Vagina (tissue), 2 donors: Measurements from ENCODE around the gene USP25.

ENCODE experiments used
- POLR2A ChIP-seq, 2 donors: fragments of 450-650 bp; IDR thresholded peaks; one replicate each; pipeline ENCODE4 v1.6.1; 2017; ENCODE audit warnings: antibody characterized with exemption in 2 of 2, mild to moderate bottlenecking in 2 of 2, moderate library complexity in 2 of 2
- POLR2AphosphoS5 ChIP-seq, 2 donors: sonication (generic); formaldehyde crosslinking; IDR thresholded peaks; one replicate each; pipeline ENCODE4 v1.9.0; 2017; ENCODE audit warnings: antibody characterized with exemption in 2 of 2, mild to moderate bottlenecking in 2 of 2, low read depth in 1 of 2; ENCODE audit not compliant: insufficient read depth in 1 of 2
- TF ChIP-seq, protein P1 (sequence below), 3 experiments: fragments of 450-650 bp in 2 of 3; fragments of 200-600 bp in 1 of 3; sonication (generic) in 1 of 3; IDR thresholded peaks; one replicate each; pipeline ENCODE4 v1.5.1; 2017 to 2019; ENCODE audit warnings: antibody characterized with exemption in 3 of 3, mild to moderate bottlenecking in 2 of 3, moderate library complexity in 2 of 3

DNA sequence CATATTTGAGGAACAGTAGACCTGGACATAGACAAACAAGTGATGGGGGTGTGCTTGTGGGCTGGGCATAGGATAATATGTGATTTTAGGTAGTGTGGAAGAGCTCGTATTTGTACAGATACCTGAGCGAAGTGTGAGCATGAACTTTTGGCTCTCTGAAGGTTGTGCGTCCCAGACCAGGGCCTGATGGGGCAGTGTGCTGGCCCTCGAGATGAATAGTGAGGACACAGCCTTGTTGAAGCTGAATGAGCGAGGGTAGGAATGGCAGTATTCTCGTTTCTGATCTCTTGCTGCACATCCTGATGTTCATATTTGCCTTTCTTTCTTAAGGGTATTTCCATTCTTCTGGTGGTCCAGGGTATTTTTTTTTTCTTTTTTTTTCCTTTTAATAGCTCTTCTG lies 41.5 kb downstream of the USP25 start:
- TF ChIP-seq POLR2AphosphoS5 (IDR thresholded peaks at IDR 0.05; ENCODE audit: insufficient read depth in 1 of 2, low read depth in 1 of 2) (no peak), POLR2A (IDR thresholded peaks at IDR 0.05) (no peak)
- TF ChIP-seq, protein P1, sequence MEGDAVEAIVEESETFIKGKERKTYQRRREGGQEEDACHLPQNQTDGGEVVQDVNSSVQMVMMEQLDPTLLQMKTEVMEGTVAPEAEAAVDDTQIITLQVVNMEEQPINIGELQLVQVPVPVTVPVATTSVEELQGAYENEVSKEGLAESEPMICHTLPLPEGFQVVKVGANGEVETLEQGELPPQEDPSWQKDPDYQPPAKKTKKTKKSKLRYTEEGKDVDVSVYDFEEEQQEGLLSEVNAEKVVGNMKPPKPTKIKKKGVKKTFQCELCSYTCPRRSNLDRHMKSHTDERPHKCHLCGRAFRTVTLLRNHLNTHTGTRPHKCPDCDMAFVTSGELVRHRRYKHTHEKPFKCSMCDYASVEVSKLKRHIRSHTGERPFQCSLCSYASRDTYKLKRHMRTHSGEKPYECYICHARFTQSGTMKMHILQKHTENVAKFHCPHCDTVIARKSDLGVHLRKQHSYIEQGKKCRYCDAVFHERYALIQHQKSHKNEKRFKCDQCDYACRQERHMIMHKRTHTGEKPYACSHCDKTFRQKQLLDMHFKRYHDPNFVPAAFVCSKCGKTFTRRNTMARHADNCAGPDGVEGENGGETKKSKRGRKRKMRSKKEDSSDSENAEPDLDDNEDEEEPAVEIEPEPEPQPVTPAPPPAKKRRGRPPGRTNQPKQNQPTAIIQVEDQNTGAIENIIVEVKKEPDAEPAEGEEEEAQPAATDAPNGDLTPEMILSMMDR (IDR thresholded peaks at IDR 0.05), result no peak
